GM12878 (cell line): ENCODE data around the gene MRPL28. TPM values are rescaled to one million over a fixed set of nuclear protein-coding genes. Genes with fewer than 3 reads are reported as not detected.

Source experiments
- ATAC-seq: fragments of 200-7000 bp; cut with Tn5 transposase; 3 replicates; pipeline ENCODE4 v1.9.1; 2020; ENCODE audit warnings: mild to moderate bottlenecking, moderate library complexity
- BruUV-seq: library from RNA; stranded (reverse); fragments of 400-500 nt; replicated peaks from 2 replicates; lab custom pipeline; 2021; lab: Mats Ljungman, UMichigan
- CTCF ChIA-PET: fragments of 300-600 bp; sonication (Branson Sonifier 250); formaldehyde crosslinking; extraction: SDS; loops from one replicate; lab custom pipeline; 2021; ENCODE audit warnings: inconsistent platforms; lab: Yijun Ruan, JAX
- POLR2A ChIA-PET: fragments of 350-600 bp; formaldehyde crosslinking; extraction: SDS; loops from one replicate; lab custom pipeline; 2021; ENCODE audit warnings: inconsistent platforms; lab: Charles Lee
- RAD21 ChIA-PET: fragments of 300-600 bp; sonication (Branson Sonifier 250); formaldehyde crosslinking; loops from one replicate; lab custom pipeline; 2023; ENCODE audit warnings: antibody characterized with exemption; ENCODE audit not compliant: unreplicated experiment; lab: Charles Lee
- SMC1A ChIA-PET: fragments of 300-600 bp; sonication (Branson Sonifier 250); formaldehyde crosslinking; loops from one replicate; lab custom pipeline; 2023; ENCODE audit not compliant: unreplicated experiment, uncharacterized antibody; lab: Charles Lee
- DNase-seq: peaks from one replicate; pipeline ENCODE4 v3.0.0-alpha.2; 2011; ENCODE audit warnings: low read depth, low spot score
- FAIRE-seq: peaks from 3 replicates; lab custom pipeline; 2011; peaks lifted over from hg19 to GRCh38; lab: Jason Lieb, UNC
- H2AFZ ChIP-seq: 2 replicates; pipeline ENCODE4 v1.6.0; 2011; ENCODE audit warnings: low read depth, low read length, control low read depth; ENCODE audit not compliant: control insufficient read depth
- H3K27ac ChIP-seq: 2 replicates; pipeline ENCODE4 v1.5.1; 2011; ENCODE audit warnings: control low read depth; ENCODE audit not compliant: control insufficient read depth, insufficient read depth
- H3K27me3 ChIP-seq, 2 experiments: replicated peaks in 1 of 2; 2 replicates each; pipeline versions ENCODE4 v1.6.0 to v1.6.1; 2011; ENCODE audit warnings: low read length in 1 of 2; ENCODE audit not compliant: control insufficient read depth in 2 of 2, insufficient read depth in 2 of 2
- H3K36me3 ChIP-seq, 2 experiments: 2 replicates each; pipeline ENCODE4 v1.5.1; 2011; ENCODE audit warnings: low read length in 1 of 2; ENCODE audit not compliant: control insufficient read depth in 2 of 2, insufficient read depth in 2 of 2
- H3K4me1 ChIP-seq: 2 replicates; pipeline ENCODE4 v1.6.1; 2011; ENCODE audit warnings: mild to moderate bottlenecking, low read length, moderate library complexity, mixed read lengths; ENCODE audit not compliant: control insufficient read depth, insufficient read depth
- H3K4me2 ChIP-seq: 2 replicates; pipeline ENCODE4 v1.6.0; 2011; ENCODE audit warnings: control low read depth; ENCODE audit not compliant: control insufficient read depth, insufficient read depth
- H3K4me3 ChIP-seq: fragments of 200-600 bp; sonication (generic); 2 replicates; pipeline ENCODE4 v1.5.1; 2016
- H3K79me2 ChIP-seq: 2 replicates; pipeline ENCODE4 v1.6.0; 2011; ENCODE audit warnings: low read length; ENCODE audit not compliant: control insufficient read depth, insufficient read depth
- H3K9ac ChIP-seq: 2 replicates; pipeline ENCODE4 v1.8.0; 2011; ENCODE audit warnings: low read length, control low read depth, mixed read lengths; ENCODE audit not compliant: control insufficient read depth, insufficient read depth
- H3K9me3 ChIP-seq: replicated peaks from 3 replicates; pipeline ENCODE4 v1.5.1; 2011; ENCODE audit warnings: mild to moderate bottlenecking, low read length; ENCODE audit not compliant: control insufficient read depth, insufficient read depth
- H4K20me1 ChIP-seq: 2 replicates; pipeline ENCODE4 v1.6.0; 2011; ENCODE audit not compliant: control insufficient read depth, insufficient read depth
- CEBPZ ChIP-seq: fragments of 150-350 bp; IDR thresholded peaks from 2 replicates; pipeline ENCODE4 v1.6.1; 2016; ENCODE audit warnings: low read depth, low read length
- FOS ChIP-seq: IDR thresholded peaks from 3 replicates; pipeline ENCODE4 v1.6.1; 2011; ENCODE audit warnings: borderline replicate concordance; ENCODE audit not compliant: insufficient read length; ENCODE audit errors: extremely low read depth
- FOXM1 ChIP-seq: IDR thresholded peaks from 2 replicates; pipeline ENCODE4 v1.6.1; 2012; ENCODE audit warnings: low read depth, mild to moderate bottlenecking, inconsistent platforms, low read length, moderate library complexity
- SIX5 ChIP-seq: IDR thresholded peaks from 2 replicates; pipeline ENCODE4 v1.6.1; 2011; ENCODE audit warnings: mild to moderate bottlenecking, low read depth, low read length, moderate library complexity; ENCODE audit not compliant: severe bottlenecking
- ZBTB33 ChIP-seq: fragments of 450-650 bp; IDR thresholded peaks from 2 replicates; pipeline ENCODE4 v1.6.1; 2017; ENCODE audit warnings: mild to moderate bottlenecking
- ZNF274 ChIP-seq: IDR thresholded peaks from one replicate; pipeline ENCODE4 v1.8.0; 2011; ENCODE audit not compliant: insufficient read length, insufficient read depth
- WGBS: methylation state at CpG from one replicate; pipeline ENCODE4 v1.1.6; 2016; ENCODE audit warnings: low lambda C conversion rate; ENCODE audit not compliant: insufficient replicate concordance, insufficient coverage; ENCODE audit errors: missing lambda C conversion rate; 5-methylcytosine and 5-hydroxymethylcytosine counted together
- in situ Hi-C: fragments of 300-500 bp; cut with MboI; formaldehyde crosslinking; loops from 9 replicates; pipeline ENCODE4 v1.14.3; 2018; ENCODE audit warnings: mixed read lengths
- intact Hi-C: fragments of 100-400 bp; cut with micrococcal nuclease; formaldehyde crosslinking; loops from one replicate; pipeline ENCODE4 v1.14.2; 2022; ENCODE audit not compliant: unreplicated experiment
- polyA plus RNA-seq, 11 experiments: library from polyadenylated mRNA; depleted of rRNA in 4 of 11; unstranded in 6 of 11; stranded (reverse) in 5 of 11; fragments of >200 nt; fragmentation: Nextera tagmentation in 4 of 11; fragmentation: Illumina TruSeq in 1 of 11; extraction: Ambion mirVana in 4 of 11; extraction: Trizol in 1 of 11; gene quantifications; 1 replicate in 1 of 11; 2 replicates in 10 of 11; pipeline versions ENCODE4 v1.2.1 to v1.2.3, GENCODE V29; 2011 to 2016; ENCODE audit warnings: inconsistent platforms in 2 of 11, missing spikeins in 2 of 11, low read depth in 1 of 11
- total RNA-seq, 4 experiments: library from RNA; depleted of rRNA in 3 of 4; stranded (reverse); fragments of >200 nt in 3 of 4; fragmentation: Illumina TruSeq in 1 of 4; extraction: Trizol in 1 of 4; gene quantifications; 2 replicates each; pipeline versions ENCODE4 v1.2.1 to v1.2.3, GENCODE V29; 2013 to 2021

Gene MRPL28
- total and polyA plus RNA-seq, 10 of the 15 experiments (the other 5 are each of a cell fraction or from before 2014, with no cell fraction given): 1.6 to 185 (median 110) TPM

GRCh38 chr16:367333-367903 lies 2.9 kb downstream of the MRPL28 start:
- BruUV-seq: no TSS peak

More at GRCh38 chr16:367333-367903, 2.9 kb downstream of the MRPL28 start:
- Histone ChIP-seq H3K79me2 (peaks cover 4% of the 10 kb centered on the region), H3K9me3 (no peaks in the 10 kb centered on the region), H3K4me2 (no peak overlapping the region), H2AFZ (no peak overlapping the region), H3K27ac (no peak overlapping the region), H3K36me3 (peaks cover 5 to 17% of the 10 kb centered on the region in 2 experiments; a peak in 3 of 4 replicates), H3K4me3 (no peak overlapping the region), H4K20me1 (no peaks in the 10 kb centered on the region), H3K9ac (no peak overlapping the region), H3K27me3 (no peaks in the 10 kb centered on the region), H3K4me1 (peaks cover 4% of the 10 kb centered on the region; the same call in 1 of the 2 replicates)
- FAIRE-seq (no peak), DNase-seq (no peak), ATAC-seq (no peak)
- SMC1A ChIA-PET: no interaction called here
- intact Hi-C loops (no loop called here), in situ Hi-C loops (loop anchor here (5.0 kb wide), 1 partner anchor 260 kb away; no protein-coding TSS in a partner anchor)
- POLR2A ChIA-PET: interaction anchor here (0.6 kb wide), 1 partner anchor 125 kb away, joined by 3 read pairs; no protein-coding TSS in a partner anchor
- TF ChIP-seq FOXM1 (no peak), SIX5 (no peak), ZNF274 (no peak), ZBTB33 (no peak), FOS (no peak), CEBPZ (no peak)
- CTCF ChIA-PET: interaction anchor here (0.6 kb wide), 1 partner anchor 1511 kb away, joined by 3 read pairs; no protein-coding TSS in a partner anchor
- WGBS: 92% methylated on average over 18 of the region's 18 CpGs
- RAD21 ChIA-PET: no interaction called here
